ENCODE results near the gene SQOR.

SQOR gene

DNA sequence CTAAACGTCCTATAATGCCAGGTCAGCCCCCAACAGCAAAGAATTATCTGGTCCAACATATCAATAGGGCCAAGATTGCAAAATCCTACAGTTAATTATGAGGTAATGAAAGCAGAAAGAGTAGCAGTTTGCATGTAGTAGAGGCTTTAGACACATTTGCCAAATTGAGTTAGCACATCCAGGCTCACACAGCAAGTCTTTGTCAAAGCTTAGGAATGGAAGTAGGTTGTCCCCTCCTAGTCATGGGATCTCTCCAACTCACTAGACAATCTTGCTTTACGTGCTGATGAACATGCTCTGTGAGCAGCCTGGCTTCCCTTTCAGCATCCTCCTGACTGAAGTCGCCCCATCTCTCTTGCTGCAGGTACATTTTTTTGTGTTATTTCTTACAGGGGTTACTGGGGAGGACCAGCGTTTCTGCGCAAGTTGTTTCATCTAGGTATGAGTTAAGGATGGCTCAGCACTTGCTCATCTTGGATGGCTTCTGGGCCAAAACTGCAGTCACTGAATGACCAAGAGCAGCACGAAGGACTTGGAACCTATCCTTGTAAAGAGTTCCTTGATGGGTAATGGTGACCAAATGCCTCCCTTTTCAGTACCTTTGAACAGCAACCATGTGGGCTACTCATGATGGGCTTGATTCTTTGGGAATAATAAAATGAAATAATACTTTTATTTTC is 55.9 kb downstream of the SQOR start:
- Histone ChIP-seq H3K9ac (ENCODE audit: low read depth, low read length) (no peak overlapping the region), H3K36me3 (ENCODE audit: insufficient read depth, low read length) (no peaks in the 10 kb centered on the region), H3K9me3 (ENCODE audit: control insufficient read depth, insufficient read depth, low read length) (no peaks in the 10 kb centered on the region), H3K4me1 (ENCODE audit: insufficient read depth, low read length) (no peaks in the 10 kb centered on the region)

DNA sequence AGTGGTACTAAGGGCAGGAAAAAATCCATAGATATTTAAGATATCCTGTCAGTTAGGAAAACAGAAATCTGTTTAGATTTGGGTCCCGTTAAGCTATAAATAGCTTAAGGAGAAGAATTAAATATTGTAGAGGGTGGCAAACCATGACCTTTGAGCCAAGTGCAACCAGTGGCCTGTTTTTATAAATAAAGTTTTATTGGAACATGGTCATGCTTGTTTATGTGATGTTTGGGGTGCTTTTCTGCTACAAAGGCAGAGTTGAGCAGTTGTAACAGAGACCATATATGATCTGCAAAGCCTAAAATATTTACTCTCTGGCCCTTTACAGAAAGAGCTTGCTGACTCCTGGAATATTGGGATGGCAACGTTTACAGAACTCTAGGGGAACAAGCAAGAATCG is 66.3 kb downstream of the SQOR start:
- H3K36me3 ChIP-seq (ENCODE audit: insufficient read depth, low read length): no peaks in the 10 kb centered on the region

GRCh38 chr15:45702041-45702440 is 67.2 kb downstream of the SQOR start:
- Histone ChIP-seq H3K4me1 (ENCODE audit: insufficient read depth, low read length) (no peaks in the 10 kb centered on the region; the same call in 1 of the 2 replicates), H3K36me3 (ENCODE audit: insufficient read depth, low read length) (no peaks in the 10 kb centered on the region), H3K9ac (ENCODE audit: low read depth, low read length) (no peak overlapping the region)

More for the DNA sequence above, 66.3 kb downstream of the SQOR start:
- Histone ChIP-seq H3K9me3 (ENCODE audit: control insufficient read depth, insufficient read depth, low read length) (no peaks in the 10 kb centered on the region), H3K4me1 (ENCODE audit: insufficient read depth, low read length) (no peaks in the 10 kb centered on the region; the same call in 1 of the 2 replicates), H3K9ac (ENCODE audit: low read depth, low read length) (no peak overlapping the region)

DNA sequence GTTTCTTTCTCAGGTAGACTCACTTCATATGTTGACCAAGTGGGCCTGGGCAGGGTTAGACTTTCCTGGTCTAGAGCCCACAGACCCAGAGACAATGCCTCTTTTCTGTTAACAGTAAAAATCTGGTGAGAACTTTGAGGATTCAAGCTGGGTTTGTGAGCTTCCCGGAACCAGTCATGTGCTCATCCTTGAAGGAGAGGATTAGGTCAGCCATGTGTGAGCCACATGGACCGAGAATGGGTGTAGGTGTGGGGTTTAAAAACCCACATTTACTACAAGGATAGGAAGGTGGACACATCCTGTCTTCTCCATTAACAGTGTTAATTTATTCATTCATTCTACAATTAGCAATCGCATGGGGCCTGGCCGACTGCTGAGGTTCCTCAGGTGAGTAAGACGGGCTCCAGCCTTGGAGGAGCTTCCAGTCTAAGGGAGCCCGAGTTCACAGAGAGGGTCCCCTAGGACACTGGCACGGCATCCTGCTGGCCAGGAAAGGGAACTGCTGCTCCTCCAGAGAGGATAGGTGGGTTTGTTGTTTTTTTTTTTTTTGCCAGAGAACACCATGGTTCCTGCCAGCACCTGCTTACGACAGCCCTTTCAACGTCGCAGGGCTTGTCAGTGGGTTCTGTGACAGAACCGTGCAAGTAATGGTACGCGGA is 69.0 kb downstream of the SQOR start:
- Histone ChIP-seq H3K4me1 (ENCODE audit: insufficient read depth, low read length) (no peaks in the 10 kb centered on the region; the same call in 1 of the 2 replicates), H3K9me3 (ENCODE audit: control insufficient read depth, insufficient read depth, low read length) (no peaks in the 10 kb centered on the region), H3K36me3 (ENCODE audit: insufficient read depth, low read length) (no peaks in the 10 kb centered on the region), H3K9ac (ENCODE audit: low read depth, low read length) (peak overlapping the region; percentile 62; the same call in 1 of the 2 replicates)

More at GRCh38 chr15:45702041-45702440, 67.2 kb downstream of the SQOR start:
- H3K9me3 ChIP-seq (ENCODE audit: control insufficient read depth, insufficient read depth, low read length): no peaks in the 10 kb centered on the region

DNA sequence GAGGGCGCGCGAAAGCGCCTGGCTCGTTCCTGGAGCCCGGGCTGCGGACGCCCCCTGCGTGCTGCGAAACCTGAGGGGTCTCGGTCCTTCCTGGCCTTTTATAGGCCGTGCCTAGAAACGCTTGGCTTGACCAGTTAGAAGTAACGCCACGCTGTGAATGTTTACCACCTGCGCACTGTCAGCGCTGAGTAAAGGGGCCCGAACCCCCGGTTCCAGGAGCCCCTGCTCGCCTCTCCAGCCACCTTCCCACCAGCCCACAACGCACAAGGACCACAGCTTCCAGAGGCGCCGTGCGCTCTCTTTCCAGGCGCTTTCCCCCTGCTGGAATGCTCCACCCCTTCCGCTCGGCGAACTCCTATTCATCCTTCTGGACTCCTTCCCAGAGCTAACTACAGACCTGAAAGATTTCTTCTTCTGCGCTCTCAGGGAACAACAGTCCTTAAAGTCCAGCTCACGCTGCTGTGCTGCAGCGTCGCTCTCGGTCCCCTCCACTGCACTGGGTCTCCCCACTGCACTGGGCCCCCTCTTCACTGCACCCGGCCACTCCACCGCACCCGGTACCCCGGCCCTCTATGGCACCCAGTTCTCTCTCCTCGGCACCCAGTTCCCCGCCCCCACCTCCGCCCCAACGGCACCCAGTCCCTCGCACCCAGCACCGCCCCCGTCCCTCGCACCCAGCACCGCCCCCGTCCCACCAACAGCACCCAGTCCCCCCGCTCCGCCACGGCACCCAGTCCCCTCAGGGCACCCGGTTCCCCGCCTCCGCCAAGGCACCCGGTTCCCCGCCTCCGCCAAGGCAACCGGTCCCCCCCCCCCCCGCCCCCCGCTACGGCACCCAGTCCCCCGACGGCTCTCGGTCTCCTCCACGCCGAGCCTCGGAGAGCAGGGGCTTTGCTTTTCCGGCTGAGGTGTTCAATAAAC is 69.8 kb downstream of the SQOR start:
- Histone ChIP-seq H3K4me1 (ENCODE audit: insufficient read depth, low read length) (no peaks in the 10 kb centered on the region; the same call in 1 of the 2 replicates), H3K9ac (ENCODE audit: low read depth, low read length) (peak overlapping the region; percentile 91), H3K9me3 (ENCODE audit: control insufficient read depth, insufficient read depth, low read length) (no peaks in the 10 kb centered on the region), H3K36me3 (ENCODE audit: insufficient read depth, low read length) (no peaks in the 10 kb centered on the region)

DNA sequence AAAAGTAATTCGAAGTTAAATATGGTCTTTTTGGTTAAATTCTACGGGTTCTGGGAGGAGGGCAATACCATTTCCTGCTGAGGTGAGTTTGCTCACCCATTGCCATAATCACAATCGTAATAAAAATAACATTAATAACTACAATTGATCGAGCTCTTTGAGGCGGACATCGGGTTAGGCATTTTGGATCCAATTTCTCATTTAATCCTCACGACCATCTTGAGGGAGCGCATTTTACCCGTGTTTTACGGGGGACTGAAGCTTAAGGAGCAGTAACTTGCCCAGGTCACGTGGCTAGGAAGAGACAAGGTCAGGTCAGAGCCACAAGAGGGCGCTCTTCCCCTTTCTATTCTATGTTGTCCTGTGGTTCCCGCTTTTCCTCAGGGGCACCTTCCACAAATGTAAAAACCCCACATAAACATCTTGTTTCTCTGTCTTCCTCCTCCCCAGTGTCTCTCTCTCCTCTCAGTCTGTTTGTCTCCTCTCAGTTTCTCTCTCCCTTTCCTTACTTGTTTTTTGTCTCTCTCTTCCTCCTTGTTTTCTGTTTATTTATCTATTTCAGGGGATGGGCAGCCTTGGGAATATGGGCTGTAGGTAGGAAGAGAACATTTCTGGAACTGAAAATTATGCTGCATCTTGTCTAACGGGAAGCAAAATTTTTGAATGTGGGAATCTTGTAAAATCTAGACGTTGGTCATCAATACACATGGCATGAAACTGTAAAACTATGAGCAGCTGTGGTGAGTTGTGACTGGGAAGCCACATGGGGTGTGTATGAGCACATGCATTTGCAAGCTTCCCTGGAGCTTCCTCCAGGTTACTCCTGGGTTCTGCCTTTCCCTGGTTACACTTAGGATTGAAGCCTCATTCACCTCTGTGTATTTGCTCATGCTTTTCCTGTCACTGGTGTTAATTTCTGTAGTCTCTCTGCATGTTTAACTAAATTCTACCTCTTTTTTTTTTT is 71.0 kb downstream of the SQOR start:
- H3K4me1 ChIP-seq (ENCODE audit: insufficient read depth, low read length): no peaks in the 10 kb centered on the region; the same call in 1 of the 2 replicates
- no peaks in the 10 kb centered on the region for H3K36me3 ChIP-seq (ENCODE audit: insufficient read depth, low read length)
- H3K9ac ChIP-seq (ENCODE audit: low read depth, low read length): peak overlapping the region; percentile 91
- H3K9me3 ChIP-seq (ENCODE audit: control insufficient read depth, insufficient read depth, low read length): no peaks in the 10 kb centered on the region

GRCh38 chr15:45710657-45711056 is 75.8 kb downstream of the SQOR start:
- H3K36me3 ChIP-seq (ENCODE audit: insufficient read depth, low read length): no peaks in the 10 kb centered on the region
- no peak overlapping the region for H3K9ac ChIP-seq (ENCODE audit: low read depth, low read length)
- H3K4me1 ChIP-seq (ENCODE audit: insufficient read depth, low read length): peaks cover 4% of the 10 kb centered on the region
- no peaks in the 10 kb centered on the region for H3K9me3 ChIP-seq (ENCODE audit: control insufficient read depth, insufficient read depth, low read length)

GRCh38 chr15:45714590-45715488 is 80.0 kb downstream of the SQOR start:
- Histone ChIP-seq H3K9ac (ENCODE audit: low read depth, low read length) (no peak overlapping the region; the same call in 1 of the 2 replicates), H3K4me1 (ENCODE audit: insufficient read depth, low read length) (peaks cover 4% of the 10 kb centered on the region), H3K9me3 (ENCODE audit: control insufficient read depth, insufficient read depth, low read length) (no peaks in the 10 kb centered on the region), H3K36me3 (ENCODE audit: insufficient read depth, low read length) (no peaks in the 10 kb centered on the region)

DNA sequence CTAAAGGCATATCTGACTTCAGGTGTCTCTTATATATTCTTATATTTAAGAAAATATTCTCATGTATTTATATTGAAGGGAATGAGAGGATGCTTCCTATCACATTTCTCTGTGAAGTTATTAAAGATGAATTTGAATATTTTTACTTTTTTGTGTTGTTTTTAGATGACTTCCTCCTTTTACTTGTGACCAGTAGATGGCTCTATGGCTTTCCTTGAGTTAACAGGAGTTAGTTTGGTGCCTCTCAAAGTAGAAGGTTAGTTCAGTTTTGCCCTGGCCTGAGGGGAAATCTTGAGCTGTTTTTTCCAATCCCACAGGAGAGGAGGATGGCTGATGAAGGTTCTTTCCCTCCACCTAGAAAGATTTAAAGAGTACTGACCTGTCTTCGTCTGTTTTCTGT is 80.7 kb downstream of the SQOR start:
- H3K36me3 ChIP-seq (ENCODE audit: insufficient read depth, low read length): no peaks in the 10 kb centered on the region
- no peaks in the 10 kb centered on the region for H3K9me3 ChIP-seq (ENCODE audit: control insufficient read depth, insufficient read depth, low read length)
- H3K9ac ChIP-seq (ENCODE audit: low read depth, low read length): no peak overlapping the region
- peaks cover 4% of the 10 kb centered on the region for H3K4me1 ChIP-seq (ENCODE audit: insufficient read depth, low read length)

GRCh38 chr15:45719490-45719889 is 84.7 kb downstream of the SQOR start:
- no peaks in the 10 kb centered on the region for H3K36me3 ChIP-seq (ENCODE audit: insufficient read depth, low read length)
- peaks cover 4% of the 10 kb centered on the region for H3K4me1 ChIP-seq (ENCODE audit: insufficient read depth, low read length)
- H3K9me3 ChIP-seq (ENCODE audit: control insufficient read depth, insufficient read depth, low read length): no peaks in the 10 kb centered on the region
- no peak overlapping the region for H3K9ac ChIP-seq (ENCODE audit: low read depth, low read length)

- Histone ChIP-seq H3K36me3 (ENCODE audit: insufficient read depth, low read length) (no peaks in the 10 kb centered on the region), H3K9me3 (ENCODE audit: control insufficient read depth, insufficient read depth, low read length) (no peaks in the 10 kb centered on the region), H3K4me1 (ENCODE audit: insufficient read depth, low read length) (no peaks in the 10 kb centered on the region), H3K9ac (ENCODE audit: low read depth, low read length) (no peak overlapping the region)
Measured at GRCh38 chr15:45720183-45720582, 85.4 kb downstream of the SQOR start.

- no peak overlapping the region for H3K9ac ChIP-seq (ENCODE audit: low read depth, low read length)
- H3K4me1 ChIP-seq (ENCODE audit: insufficient read depth, low read length): peaks cover 12% of the 10 kb centered on the region
- H3K9me3 ChIP-seq (ENCODE audit: control insufficient read depth, insufficient read depth, low read length): no peaks in the 10 kb centered on the region
- no peaks in the 10 kb centered on the region for H3K36me3 ChIP-seq (ENCODE audit: insufficient read depth, low read length)
Measured at GRCh38 chr15:45728641-45729040, 93.8 kb downstream of the SQOR start.

- no peak overlapping the region for H3K9ac ChIP-seq (ENCODE audit: low read depth, low read length)
- no peaks in the 10 kb centered on the region for H3K36me3 ChIP-seq (ENCODE audit: insufficient read depth, low read length)
- no peaks in the 10 kb centered on the region for H3K9me3 ChIP-seq (ENCODE audit: control insufficient read depth, insufficient read depth, low read length)
- peaks cover 12% of the 10 kb centered on the region for H3K4me1 ChIP-seq (ENCODE audit: insufficient read depth, low read length)
Measured at GRCh38 chr15:45729141-45729540, 94.3 kb downstream of the SQOR start.

All from ES-I3 (cell line).